ENCODE measurements around the gene TEKTIP1.

DNA sequence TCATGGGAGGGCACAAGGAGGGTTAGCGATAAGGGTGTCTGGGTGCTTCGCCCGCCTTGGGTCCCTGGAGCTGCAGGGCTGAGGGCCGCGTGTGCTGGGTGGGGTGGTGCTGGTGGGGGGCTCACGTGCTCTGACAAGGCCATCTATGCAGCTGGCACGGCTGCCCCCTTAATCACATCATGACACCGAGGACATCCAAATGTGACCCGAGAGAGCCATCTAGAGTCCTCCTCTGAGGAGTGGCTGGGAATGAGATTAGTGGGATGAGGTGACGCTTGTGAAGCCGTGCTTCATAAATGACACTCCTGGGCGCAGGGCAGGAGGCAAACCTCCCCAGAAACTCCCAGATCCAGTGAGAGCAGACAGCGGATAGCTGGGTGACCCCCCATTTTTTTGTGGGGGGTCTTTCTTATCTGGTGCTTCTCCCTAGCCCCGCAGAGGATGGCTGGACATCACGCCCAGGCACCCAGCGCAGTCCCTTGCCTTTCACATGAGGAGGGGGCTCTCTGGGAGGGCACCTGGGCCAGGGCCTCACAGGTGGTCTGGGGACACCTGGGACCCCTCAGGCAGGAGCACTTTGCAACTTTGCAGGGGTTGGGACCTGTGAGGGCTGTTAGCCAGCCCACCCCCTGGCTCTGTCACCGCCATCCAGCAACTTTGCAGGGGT lies 26.3 kb upstream of the TEKTIP1 start:
- TF ChIP-seq, protein P1, sequence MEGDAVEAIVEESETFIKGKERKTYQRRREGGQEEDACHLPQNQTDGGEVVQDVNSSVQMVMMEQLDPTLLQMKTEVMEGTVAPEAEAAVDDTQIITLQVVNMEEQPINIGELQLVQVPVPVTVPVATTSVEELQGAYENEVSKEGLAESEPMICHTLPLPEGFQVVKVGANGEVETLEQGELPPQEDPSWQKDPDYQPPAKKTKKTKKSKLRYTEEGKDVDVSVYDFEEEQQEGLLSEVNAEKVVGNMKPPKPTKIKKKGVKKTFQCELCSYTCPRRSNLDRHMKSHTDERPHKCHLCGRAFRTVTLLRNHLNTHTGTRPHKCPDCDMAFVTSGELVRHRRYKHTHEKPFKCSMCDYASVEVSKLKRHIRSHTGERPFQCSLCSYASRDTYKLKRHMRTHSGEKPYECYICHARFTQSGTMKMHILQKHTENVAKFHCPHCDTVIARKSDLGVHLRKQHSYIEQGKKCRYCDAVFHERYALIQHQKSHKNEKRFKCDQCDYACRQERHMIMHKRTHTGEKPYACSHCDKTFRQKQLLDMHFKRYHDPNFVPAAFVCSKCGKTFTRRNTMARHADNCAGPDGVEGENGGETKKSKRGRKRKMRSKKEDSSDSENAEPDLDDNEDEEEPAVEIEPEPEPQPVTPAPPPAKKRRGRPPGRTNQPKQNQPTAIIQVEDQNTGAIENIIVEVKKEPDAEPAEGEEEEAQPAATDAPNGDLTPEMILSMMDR (IDR thresholded peaks at IDR 0.05) = no peak
- no peak for TF ChIP-seq POLR2A (IDR thresholded peaks at IDR 0.05)
